ENCODE results near the gene SSR4. TPM values are rescaled to one million over a fixed set of nuclear protein-coding genes. Genes with fewer than 3 reads are reported as not detected.

Gene SSR4
- total and polyA plus RNA-seq, 12 donors = 94.1 to 551 (median 147) TPM

DNA sequence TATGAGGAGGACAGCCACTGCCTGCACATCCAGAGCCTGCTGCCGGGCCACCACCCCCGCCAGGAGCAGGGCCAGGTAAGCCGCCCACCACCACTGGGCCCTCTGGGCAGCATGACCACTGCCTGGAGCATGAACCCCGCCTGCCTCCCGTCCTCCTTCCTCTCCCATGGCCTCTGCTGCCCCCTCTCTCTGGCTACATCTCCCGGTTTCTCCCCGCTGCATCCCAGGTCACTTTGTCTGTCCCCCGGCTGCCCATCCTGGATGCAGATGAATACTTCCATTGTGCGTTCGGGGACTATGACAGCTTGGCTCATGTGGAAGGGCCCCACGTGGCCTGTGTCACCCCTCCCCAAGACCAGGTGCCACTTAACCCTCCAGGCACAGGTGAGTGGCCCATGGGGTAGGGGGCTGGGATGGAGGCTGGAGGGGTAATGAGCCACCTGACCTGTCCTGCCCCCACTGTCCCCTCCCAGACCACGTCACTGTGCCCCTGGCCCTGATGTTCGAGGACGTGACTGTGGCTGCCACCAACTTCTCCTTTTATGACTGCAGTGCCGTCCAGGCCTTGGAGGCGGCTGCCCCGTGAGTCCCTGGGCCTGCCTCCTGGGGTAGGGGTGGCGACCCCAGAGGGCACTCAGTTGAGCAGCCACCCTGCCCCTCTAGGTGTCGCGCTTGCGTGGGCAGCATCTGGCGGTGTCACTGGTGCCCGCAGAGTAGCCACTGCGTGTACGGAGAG, 24.4 kb upstream of the SSR4 start:
- no peaks in the 10 kb centered on the region for H3K9me3 ChIP-seq
- 86 to 91% methylated on average over 20 to 23 of the region's 25 CpGs for WGBS, 2 donors
- peaks cover 0 to 13% (median 9%) of the 10 kb centered on the region in 9 donors for H3K4me1 ChIP-seq
- TF ChIP-seq, protein P1, sequence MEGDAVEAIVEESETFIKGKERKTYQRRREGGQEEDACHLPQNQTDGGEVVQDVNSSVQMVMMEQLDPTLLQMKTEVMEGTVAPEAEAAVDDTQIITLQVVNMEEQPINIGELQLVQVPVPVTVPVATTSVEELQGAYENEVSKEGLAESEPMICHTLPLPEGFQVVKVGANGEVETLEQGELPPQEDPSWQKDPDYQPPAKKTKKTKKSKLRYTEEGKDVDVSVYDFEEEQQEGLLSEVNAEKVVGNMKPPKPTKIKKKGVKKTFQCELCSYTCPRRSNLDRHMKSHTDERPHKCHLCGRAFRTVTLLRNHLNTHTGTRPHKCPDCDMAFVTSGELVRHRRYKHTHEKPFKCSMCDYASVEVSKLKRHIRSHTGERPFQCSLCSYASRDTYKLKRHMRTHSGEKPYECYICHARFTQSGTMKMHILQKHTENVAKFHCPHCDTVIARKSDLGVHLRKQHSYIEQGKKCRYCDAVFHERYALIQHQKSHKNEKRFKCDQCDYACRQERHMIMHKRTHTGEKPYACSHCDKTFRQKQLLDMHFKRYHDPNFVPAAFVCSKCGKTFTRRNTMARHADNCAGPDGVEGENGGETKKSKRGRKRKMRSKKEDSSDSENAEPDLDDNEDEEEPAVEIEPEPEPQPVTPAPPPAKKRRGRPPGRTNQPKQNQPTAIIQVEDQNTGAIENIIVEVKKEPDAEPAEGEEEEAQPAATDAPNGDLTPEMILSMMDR (IDR thresholded peaks at IDR 0.05) = no peak
- peaks cover 0 to 5% (median 0%) of the 10 kb centered on the region in 7 donors for H3K27me3 ChIP-seq
- no peak overlapping the region for H3K27ac ChIP-seq
- DNase-seq (peak in 1 of 2 donors; percentile 1), ATAC-seq (no peak)
- intact Hi-C loops (cut with DNase I) = loop anchor here in 2 of 10 donors (5.0 to 10.0 kb wide), 2 partner anchors 182 to 185 kb away; no protein-coding TSS in a partner anchor
- H3K4me3 ChIP-seq = no peak overlapping the region
- H3K36me3 ChIP-seq = no peaks in the 10 kb centered on the region

DNA sequence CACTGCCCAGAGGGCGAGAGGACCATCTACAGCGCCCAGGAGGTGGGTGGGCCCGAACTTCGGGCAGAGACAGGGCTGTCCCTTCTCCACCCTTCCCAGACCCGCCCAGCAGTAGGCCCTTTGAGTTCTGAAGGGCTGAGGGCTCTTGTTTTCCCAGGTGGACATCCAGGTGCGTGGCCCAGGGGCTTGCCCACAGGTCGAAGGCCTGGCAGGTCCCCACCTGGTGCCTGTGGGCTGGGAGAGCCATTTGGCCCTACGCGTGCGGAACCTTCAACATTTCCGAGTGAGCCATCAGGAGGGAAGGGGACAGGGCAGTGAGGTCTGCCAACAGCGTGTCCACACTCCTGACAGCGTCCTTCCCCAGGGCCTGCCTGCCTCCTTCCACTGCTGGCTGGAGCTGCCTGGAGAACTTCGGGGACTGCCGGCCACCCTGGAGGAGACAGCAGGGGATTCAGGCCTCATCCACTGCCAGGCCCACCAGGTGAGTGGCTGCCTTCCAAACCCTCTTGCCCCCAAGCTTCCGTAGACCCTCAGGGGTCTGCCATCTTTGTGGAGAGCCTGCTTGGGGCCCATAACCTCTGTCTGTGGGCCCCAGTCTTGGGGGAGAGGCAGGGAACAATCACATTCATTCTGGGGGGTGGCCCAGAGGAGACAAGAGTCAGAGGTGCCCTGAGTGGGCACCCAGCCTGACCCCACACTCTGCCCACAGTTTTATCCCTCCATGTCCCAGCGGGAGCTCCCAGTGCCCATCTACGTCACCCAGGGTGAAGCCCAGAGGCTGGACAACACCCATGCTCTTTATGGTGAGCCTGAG, 23.7 kb upstream of the SSR4 start:
- H3K9me3 ChIP-seq = no peaks in the 10 kb centered on the region
- no peaks in the 10 kb centered on the region for H3K36me3 ChIP-seq
- 93% methylated on average over 17 to 18 of the region's 18 CpGs for WGBS, 2 donors
- peaks cover 0 to 5% (median 3%) of the 10 kb centered on the region in 9 donors for H3K4me1 ChIP-seq
- no peak for DNase-seq
- intact Hi-C loops (cut with DNase I) = no loop called here
- H3K4me3 ChIP-seq = no peak overlapping the region
- ATAC-seq = no peak
- no peak overlapping the region for H3K27ac ChIP-seq
- TF ChIP-seq, protein P1 (IDR thresholded peaks at IDR 0.05) = no peak
- H3K27me3 ChIP-seq = peaks cover 0 to 3% (median 0%) of the 10 kb centered on the region in 7 donors

DNA sequence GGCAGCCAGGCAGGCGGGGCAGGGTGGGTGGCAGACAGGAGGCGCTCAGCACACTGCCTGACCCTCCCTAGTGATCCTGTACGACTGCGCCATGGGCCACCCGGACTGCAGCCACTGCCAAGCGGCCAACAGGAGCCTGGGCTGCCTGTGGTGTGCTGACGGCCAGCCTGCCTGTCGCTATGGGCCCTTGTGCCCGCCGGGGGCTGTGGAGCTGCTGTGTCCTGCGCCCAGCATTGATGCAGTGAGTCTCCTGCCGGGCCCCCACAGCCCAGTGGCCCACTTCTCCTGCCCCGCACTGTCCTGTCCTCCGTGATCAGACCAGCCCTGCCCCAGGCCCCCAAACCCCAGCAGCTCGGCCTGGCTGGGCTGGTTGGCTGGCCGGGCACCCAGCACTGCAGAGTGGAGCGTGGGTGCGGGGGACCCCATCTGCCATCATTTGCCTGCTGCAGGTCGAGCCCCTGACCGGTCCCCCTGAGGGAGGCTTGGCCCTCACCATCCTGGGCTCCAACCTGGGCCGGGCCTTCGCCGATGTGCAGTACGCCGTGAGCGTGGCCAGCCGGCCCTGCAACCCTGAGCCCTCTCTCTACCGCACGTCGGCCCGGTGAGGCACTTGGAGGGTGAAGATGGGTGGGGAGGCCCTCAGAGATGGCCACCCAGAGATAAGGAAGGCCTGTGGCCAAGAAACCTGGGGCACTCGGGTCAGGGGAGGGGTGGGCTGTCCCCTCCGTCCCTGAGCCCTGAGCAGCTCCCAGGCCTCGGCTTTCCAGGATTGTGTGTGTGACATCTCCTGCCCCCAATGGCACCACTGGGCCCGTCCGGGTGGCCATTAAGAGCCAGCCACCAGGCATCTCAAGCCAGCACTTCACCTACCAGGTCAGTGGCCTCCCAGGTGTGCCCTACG, 22.8 kb upstream of the SSR4 start:
- Histone ChIP-seq H3K9me3 (no peaks in the 10 kb centered on the region), H3K4me1 (no peaks in the 10 kb centered on the region), H3K4me3 (no peak overlapping the region), H3K27me3 (no peaks in the 10 kb centered on the region), H3K27ac (no peak overlapping the region), H3K36me3 (no peaks in the 10 kb centered on the region)
- DNase-seq (no peak), ATAC-seq (no peak)
- intact Hi-C loops (cut with DNase I) = no loop called here
- WGBS, 2 donors = 90 to 93% methylated on average over 31 to 37 of the region's 37 CpGs
- TF ChIP-seq, protein P1 (IDR thresholded peaks at IDR 0.05) = no peak

All from heart right ventricle (tissue), 16 donors.